ENCODE results near the gene PDE4A.

The PDE4A gene

DNA sequence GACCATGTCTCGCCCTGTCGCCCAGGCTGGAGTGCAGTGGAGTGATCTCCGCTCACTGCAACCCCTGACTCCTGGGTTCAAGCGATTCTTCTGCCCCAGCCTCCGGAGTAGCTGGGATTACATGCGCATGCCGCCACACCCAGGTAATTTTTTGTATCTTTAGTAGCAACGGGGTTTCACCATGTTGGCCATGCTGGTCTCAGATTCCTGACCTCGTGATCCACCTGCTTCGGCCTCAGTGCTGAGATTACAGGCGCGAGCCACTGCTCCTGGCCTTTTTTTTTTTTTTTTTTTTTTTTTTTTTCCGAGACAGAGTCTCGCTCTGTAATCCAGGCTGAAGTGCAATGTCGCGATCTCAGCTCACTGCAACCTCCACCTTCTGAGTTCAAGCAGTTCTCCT lies 87.7 kb downstream of the PDE4A start:
- WGBS (ENCODE audit: extremely low coverage, insufficient coverage, insufficient read length) = no CpG with 5 or more reads among the region's 16 CpGs
- H3K4me2 ChIP-seq (ENCODE audit: low read length) = no peak overlapping the region
- no peak overlapping the region for H2AFZ ChIP-seq (ENCODE audit: insufficient read depth, low read length, poor library complexity)
- H4K12ac ChIP-seq (ENCODE audit: low read depth, low read length) = no peak overlapping the region
- H4K91ac ChIP-seq (ENCODE audit: low read depth, low read length) = no peak overlapping the region
- H3K4me3 ChIP-seq (ENCODE audit: low read depth, low read length) = no peak overlapping the region
- no peak overlapping the region for H3K18ac ChIP-seq (ENCODE audit: low read length)
- no peak overlapping the region for H3K9ac ChIP-seq (ENCODE audit: low read length)
- no peaks in the 10 kb centered on the region for H3K27me3 ChIP-seq (ENCODE audit: insufficient read depth, low read length)
- H3K9me3 ChIP-seq (ENCODE audit: insufficient read depth, low read depth, low read length) = no peaks in the 10 kb centered on the region
- DNase-seq = peak; percentile 66 to 82
- peaks cover 4% of the 10 kb centered on the region for H3K79me1 ChIP-seq (ENCODE audit: low read length)
- no peak overlapping the region for H2BK120ac ChIP-seq (ENCODE audit: insufficient read depth, low read length, poor library complexity)
- no peak overlapping the region for H3K4ac ChIP-seq (ENCODE audit: low read depth, low read length)
- no peak overlapping the region for H3K23ac ChIP-seq (ENCODE audit: low read length)
- H3K79me2 ChIP-seq (ENCODE audit: control insufficient read depth, insufficient read depth, low read length, poor library complexity) = peaks cover 2% of the 10 kb centered on the region
- no peak overlapping the region for H4K8ac ChIP-seq (ENCODE audit: low read depth, low read length)
- no peak overlapping the region for H3K14ac ChIP-seq (ENCODE audit: low read length)
- H3K36me3 ChIP-seq (ENCODE audit: control insufficient read depth in 1 of 2, insufficient read depth in 2 of 2, low read length in 2 of 2) = no peaks in the 10 kb centered on the region
- no peak overlapping the region for H2AK5ac ChIP-seq (ENCODE audit: low read length)
- H2BK5ac ChIP-seq (ENCODE audit: low read depth, low read length, poor library complexity) = no peak overlapping the region
- no peak overlapping the region for H2BK12ac ChIP-seq (ENCODE audit: low read length)
- no peak overlapping the region for H3K27ac ChIP-seq (ENCODE audit: low read depth, low read length)
- H3K4me1 ChIP-seq (ENCODE audit: control insufficient read depth in 1 of 2, insufficient read depth in 2 of 2, low read length in 2 of 2) = peaks cover 6 to 8% of the 10 kb centered on the region in 2 experiments

DNA sequence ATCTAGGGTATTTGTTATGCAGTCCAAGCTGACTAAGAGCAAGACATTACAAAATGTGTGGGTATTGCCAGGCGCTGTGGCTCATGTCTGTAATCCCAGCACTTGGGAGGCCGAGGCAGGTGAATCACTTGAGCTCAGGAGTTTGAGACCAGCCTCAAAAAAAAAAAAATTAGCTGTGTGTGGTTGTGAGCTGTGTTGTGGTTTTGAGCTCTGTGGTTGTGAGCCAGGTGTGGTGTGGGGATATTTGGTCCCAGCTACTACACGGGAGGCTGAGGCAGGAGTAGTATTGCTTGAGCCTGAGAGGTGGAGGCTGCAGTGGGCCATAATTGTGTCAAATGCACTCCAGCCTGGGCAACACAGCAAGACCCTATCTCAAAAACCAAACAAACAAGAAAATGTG lies 88.4 kb downstream of the PDE4A start:
- no peak overlapping the region for H3K4ac ChIP-seq (ENCODE audit: low read depth, low read length)
- H3K18ac ChIP-seq (ENCODE audit: low read length) = no peak overlapping the region
- H3K36me3 ChIP-seq (ENCODE audit: control insufficient read depth in 1 of 2, insufficient read depth in 2 of 2, low read length in 2 of 2) = no peaks in the 10 kb centered on the region
- no peak overlapping the region for H3K27ac ChIP-seq (ENCODE audit: low read depth, low read length)
- no peak overlapping the region for H2BK12ac ChIP-seq (ENCODE audit: low read length)
- no peak overlapping the region for H4K12ac ChIP-seq (ENCODE audit: low read depth, low read length)
- no peaks in the 10 kb centered on the region for H3K27me3 ChIP-seq (ENCODE audit: insufficient read depth, low read length)
- H4K91ac ChIP-seq (ENCODE audit: low read depth, low read length) = no peak overlapping the region
- peak; percentile 32 to 62 for DNase-seq
- no peaks in the 10 kb centered on the region for H3K79me2 ChIP-seq (ENCODE audit: control insufficient read depth, insufficient read depth, low read length, poor library complexity)
- H4K8ac ChIP-seq (ENCODE audit: low read depth, low read length) = no peak overlapping the region
- no peaks in the 10 kb centered on the region for H3K9me3 ChIP-seq (ENCODE audit: insufficient read depth, low read depth, low read length)
- H2BK120ac ChIP-seq (ENCODE audit: insufficient read depth, low read length, poor library complexity) = no peak overlapping the region
- no peak overlapping the region for H2AK5ac ChIP-seq (ENCODE audit: low read length)
- H3K9ac ChIP-seq (ENCODE audit: low read length) = no peak overlapping the region
- H3K4me3 ChIP-seq (ENCODE audit: low read depth, low read length) = no peak overlapping the region
- no peak overlapping the region for H3K23ac ChIP-seq (ENCODE audit: low read length)
- H3K4me2 ChIP-seq (ENCODE audit: low read length) = no peak overlapping the region
- H3K4me1 ChIP-seq (ENCODE audit: control insufficient read depth in 1 of 2, insufficient read depth in 2 of 2, low read length in 2 of 2) = peaks cover 6% of the 10 kb centered on the region in 2 experiments
- H2AFZ ChIP-seq (ENCODE audit: insufficient read depth, low read length, poor library complexity) = no peak overlapping the region
- H3K79me1 ChIP-seq (ENCODE audit: low read length) = no peaks in the 10 kb centered on the region
- WGBS (ENCODE audit: extremely low coverage, insufficient coverage, insufficient read length) = no CpG with 5 or more reads among the region's 3 CpGs
- no peak overlapping the region for H3K14ac ChIP-seq (ENCODE audit: low read length)
- no peak overlapping the region for H2BK5ac ChIP-seq (ENCODE audit: low read depth, low read length, poor library complexity)

GRCh38 chr19:10510301-10510802 lies 90.0 kb downstream of the PDE4A start:
- Histone ChIP-seq H2AK5ac (ENCODE audit: low read length) (no peak overlapping the region), H3K18ac (ENCODE audit: low read length) (no peak overlapping the region), H3K4me3 (ENCODE audit: low read depth, low read length) (no peak overlapping the region), H3K4me2 (ENCODE audit: low read length) (peak overlapping the region; percentile 38), H2AFZ (ENCODE audit: insufficient read depth, low read length, poor library complexity) (peak overlapping the region; percentile 25), H2BK5ac (ENCODE audit: low read depth, low read length, poor library complexity) (no peak overlapping the region), H2BK12ac (ENCODE audit: low read length) (no peak overlapping the region), H3K79me2 (ENCODE audit: control insufficient read depth, insufficient read depth, low read length, poor library complexity) (no peaks in the 10 kb centered on the region), H3K9me3 (ENCODE audit: insufficient read depth, low read depth, low read length) (peaks cover 4% of the 10 kb centered on the region), H4K12ac (ENCODE audit: low read depth, low read length) (peak overlapping the region; percentile 2), H3K9ac (ENCODE audit: low read length) (no peak overlapping the region), H2BK120ac (ENCODE audit: insufficient read depth, low read length, poor library complexity) (no peak overlapping the region), H3K23ac (ENCODE audit: low read length) (no peak overlapping the region), H3K4ac (ENCODE audit: low read depth, low read length) (no peak overlapping the region), H4K91ac (ENCODE audit: low read depth, low read length) (peak overlapping the region; percentile 7), H3K36me3 (ENCODE audit: control insufficient read depth in 1 of 2, insufficient read depth in 2 of 2, low read length in 2 of 2) (no peaks in the 10 kb centered on the region), H3K27me3 (ENCODE audit: insufficient read depth, low read length) (no peaks in the 10 kb centered on the region), H3K79me1 (ENCODE audit: low read length) (no peaks in the 10 kb centered on the region), H3K4me1 (ENCODE audit: control insufficient read depth in 1 of 2, insufficient read depth in 2 of 2, low read length in 2 of 2) (peaks cover 6% of the 10 kb centered on the region in 2 experiments), H3K14ac (ENCODE audit: low read length) (no peak overlapping the region), H4K8ac (ENCODE audit: low read depth, low read length) (no peak overlapping the region), H3K27ac (ENCODE audit: low read depth, low read length) (no peak overlapping the region)
- DNase-seq = peak; percentile 87 to 92
- WGBS (ENCODE audit: extremely low coverage, insufficient coverage, insufficient read length) = no CpG with 5 or more reads among the region's 15 CpGs

GRCh38 chr19:10513223-10513622 lies 92.9 kb downstream of the PDE4A start:
- DNase-seq = peak; percentile 95 to 97
- WGBS (ENCODE audit: extremely low coverage, insufficient coverage, insufficient read length) = no CpG with 5 or more reads among the region's 7 CpGs
- H3K36me3 ChIP-seq (ENCODE audit: control insufficient read depth in 1 of 2, insufficient read depth in 2 of 2, low read length in 2 of 2) = no peaks in the 10 kb centered on the region

More at GRCh38 chr19:10513223-10513622, 92.9 kb downstream of the PDE4A start:
- Histone ChIP-seq H2AFZ (ENCODE audit: insufficient read depth, low read length, poor library complexity) (no peak overlapping the region), H3K4me3 (ENCODE audit: low read depth, low read length) (no peak overlapping the region), H2AK5ac (ENCODE audit: low read length) (no peak overlapping the region), H2BK120ac (ENCODE audit: insufficient read depth, low read length, poor library complexity) (no peak overlapping the region), H3K4ac (ENCODE audit: low read depth, low read length) (no peak overlapping the region), H3K9me3 (ENCODE audit: insufficient read depth, low read depth, low read length) (peaks cover 4% of the 10 kb centered on the region), H2BK12ac (ENCODE audit: low read length) (no peak overlapping the region), H3K23ac (ENCODE audit: low read length) (no peak overlapping the region), H4K8ac (ENCODE audit: low read depth, low read length) (no peak overlapping the region), H3K4me2 (ENCODE audit: low read length) (no peak overlapping the region), H3K79me1 (ENCODE audit: low read length) (no peaks in the 10 kb centered on the region), H3K14ac (ENCODE audit: low read length) (no peak overlapping the region), H4K91ac (ENCODE audit: low read depth, low read length) (no peak overlapping the region), H3K27ac (ENCODE audit: low read depth, low read length) (no peak overlapping the region), H2BK5ac (ENCODE audit: low read depth, low read length, poor library complexity) (no peak overlapping the region), H3K27me3 (ENCODE audit: insufficient read depth, low read length) (peaks cover 5% of the 10 kb centered on the region), H3K4me1 (ENCODE audit: control insufficient read depth in 1 of 2, insufficient read depth in 2 of 2, low read length in 2 of 2) (peaks cover 11 to 13% of the 10 kb centered on the region in 2 experiments), H3K79me2 (ENCODE audit: control insufficient read depth, insufficient read depth, low read length, poor library complexity) (peaks cover 2% of the 10 kb centered on the region), H4K12ac (ENCODE audit: low read depth, low read length) (no peak overlapping the region), H3K9ac (ENCODE audit: low read length) (no peak overlapping the region), H3K18ac (ENCODE audit: low read length) (no peak overlapping the region)
